Glutamatergic neuron (in vitro differentiated cells): ENCODE data around the gene UCK1. TPM values are rescaled to one million over a fixed set of nuclear protein-coding genes. Genes with fewer than 3 reads are reported as not detected.

Source experiments
- DNase-seq: peaks from one replicate; pipeline ENCODE4 v3.0.0; 2022
- H3K27ac Mint-ChIP-seq: one replicate; pipeline ENCODE4 v1.8.0; 2020; ENCODE audit warnings: mild to moderate bottlenecking, mixed read lengths, inconsistent platforms; ENCODE audit not compliant: unreplicated experiment
- H3K27me3 Mint-ChIP-seq: one replicate; pipeline ENCODE4 v1.8.0; 2020; ENCODE audit warnings: mild to moderate bottlenecking, moderate library complexity, mixed read lengths, inconsistent platforms; ENCODE audit not compliant: unreplicated experiment
- H3K36me3 Mint-ChIP-seq: one replicate; pipeline ENCODE4 v1.8.0; 2020; ENCODE audit warnings: mild to moderate bottlenecking, mixed read lengths, inconsistent platforms; ENCODE audit not compliant: unreplicated experiment
- H3K4me1 Mint-ChIP-seq: one replicate; pipeline ENCODE4 v1.8.0; 2020; ENCODE audit warnings: mild to moderate bottlenecking, low read depth, mixed read lengths, inconsistent platforms; ENCODE audit not compliant: unreplicated experiment
- H3K4me3 Mint-ChIP-seq: one replicate; pipeline ENCODE4 v1.8.0; 2020; ENCODE audit warnings: mild to moderate bottlenecking, mixed read lengths, inconsistent platforms; ENCODE audit not compliant: unreplicated experiment
- H3K9me3 Mint-ChIP-seq: one replicate; pipeline ENCODE4 v1.8.0; 2020; ENCODE audit warnings: mild to moderate bottlenecking, moderate library complexity, mixed read lengths, inconsistent platforms; ENCODE audit not compliant: unreplicated experiment
- total RNA-seq: library from RNA; stranded (reverse); fragmentation: NEBNext Ultra II Directional; extraction: Animal tissue kit (Norgen Biotek cat#: 25700); gene quantifications from one replicate; pipeline ENCODE4 v1.2.1, GENCODE V29; 2021; ENCODE audit not compliant: unreplicated experiment
- TF ChIP-seq, protein P1 (sequence below): fragments of 200-600 bp; sonication (generic); IDR thresholded peaks from one replicate; pipeline ENCODE4 v1.5.0; 2021; ENCODE audit not compliant: partially characterized antibody, unreplicated experiment

Gene UCK1
- total RNA-seq, 1 donor from 2014 or later, result 24.8 TPM

- Mint-ChIP-seq H3K27ac (no peak overlapping the region), H3K4me1 (no peaks in the 10 kb centered on the region), H3K36me3 (peaks cover 12% of the 10 kb centered on the region), H3K9me3 (peaks cover 6% of the 10 kb centered on the region), H3K27me3 (peaks cover 15% of the 10 kb centered on the region), H3K4me3 (no peak overlapping the region)
- TF ChIP-seq, protein P1, sequence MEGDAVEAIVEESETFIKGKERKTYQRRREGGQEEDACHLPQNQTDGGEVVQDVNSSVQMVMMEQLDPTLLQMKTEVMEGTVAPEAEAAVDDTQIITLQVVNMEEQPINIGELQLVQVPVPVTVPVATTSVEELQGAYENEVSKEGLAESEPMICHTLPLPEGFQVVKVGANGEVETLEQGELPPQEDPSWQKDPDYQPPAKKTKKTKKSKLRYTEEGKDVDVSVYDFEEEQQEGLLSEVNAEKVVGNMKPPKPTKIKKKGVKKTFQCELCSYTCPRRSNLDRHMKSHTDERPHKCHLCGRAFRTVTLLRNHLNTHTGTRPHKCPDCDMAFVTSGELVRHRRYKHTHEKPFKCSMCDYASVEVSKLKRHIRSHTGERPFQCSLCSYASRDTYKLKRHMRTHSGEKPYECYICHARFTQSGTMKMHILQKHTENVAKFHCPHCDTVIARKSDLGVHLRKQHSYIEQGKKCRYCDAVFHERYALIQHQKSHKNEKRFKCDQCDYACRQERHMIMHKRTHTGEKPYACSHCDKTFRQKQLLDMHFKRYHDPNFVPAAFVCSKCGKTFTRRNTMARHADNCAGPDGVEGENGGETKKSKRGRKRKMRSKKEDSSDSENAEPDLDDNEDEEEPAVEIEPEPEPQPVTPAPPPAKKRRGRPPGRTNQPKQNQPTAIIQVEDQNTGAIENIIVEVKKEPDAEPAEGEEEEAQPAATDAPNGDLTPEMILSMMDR, result no peak
- no peak for DNase-seq
Observed at GRCh38 chr9:131557855-131558548, 26.9 kb upstream of the UCK1 start.

DNA sequence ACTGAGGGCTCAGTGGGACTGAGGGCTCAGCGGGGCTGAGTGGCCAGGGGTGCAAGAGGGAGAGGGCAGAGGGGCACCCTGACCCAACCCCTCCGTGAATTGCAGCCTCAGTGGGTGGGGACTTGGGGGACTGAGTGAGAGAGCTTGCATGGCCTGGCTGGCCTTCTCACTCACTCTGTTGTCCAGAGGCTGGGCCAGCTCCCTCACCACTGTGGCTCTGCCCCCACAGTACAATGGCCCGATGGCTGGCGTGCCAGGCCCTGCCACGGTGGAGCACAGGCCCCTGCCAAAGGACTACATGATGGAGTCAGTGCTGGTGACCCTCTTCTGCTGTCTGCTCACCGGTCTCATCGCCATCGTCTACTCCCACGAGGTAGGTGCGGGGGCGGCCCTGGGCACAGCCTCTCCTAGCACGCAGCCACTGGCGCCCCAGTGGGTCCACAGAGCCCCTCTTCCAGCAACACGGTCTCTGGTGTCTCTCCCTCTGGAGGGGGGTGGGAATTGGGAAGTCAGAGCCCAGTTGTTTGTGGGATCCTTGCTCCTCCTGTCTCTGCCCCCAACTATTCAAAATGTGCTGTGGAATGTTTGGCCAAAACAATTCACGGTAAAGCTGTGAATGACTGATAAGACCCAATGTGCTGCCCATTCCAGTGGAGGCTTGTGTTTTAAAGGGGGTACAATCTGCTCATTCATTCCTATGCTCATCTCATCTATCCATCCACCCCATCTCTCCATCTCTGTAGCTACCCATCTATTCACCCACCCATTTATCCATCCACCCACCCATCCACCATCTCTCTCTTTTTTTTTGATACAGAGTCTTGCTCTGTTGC is 25.0 kb upstream of the UCK1 start:
- peak overlapping the region; percentile 8 for H3K27ac Mint-ChIP-seq
- peaks cover 16% of the 10 kb centered on the region for H3K36me3 Mint-ChIP-seq
- H3K9me3 Mint-ChIP-seq, result peaks cover 8% of the 10 kb centered on the region
- peaks cover 20% of the 10 kb centered on the region for H3K27me3 Mint-ChIP-seq
- DNase-seq, result no peak
- H3K4me3 Mint-ChIP-seq, result no peak overlapping the region
- no peaks in the 10 kb centered on the region for H3K4me1 Mint-ChIP-seq
- TF ChIP-seq, protein P1, result no peak

GRCh38 chr9:131554843-131555351 is 23.8 kb upstream of the UCK1 start:
- peaks cover 18% of the 10 kb centered on the region for H3K36me3 Mint-ChIP-seq
- H3K27ac Mint-ChIP-seq, result no peak overlapping the region
- peaks cover 10% of the 10 kb centered on the region for H3K9me3 Mint-ChIP-seq
- no peak overlapping the region for H3K4me3 Mint-ChIP-seq
- H3K27me3 Mint-ChIP-seq, result peaks cover 21% of the 10 kb centered on the region
- no peaks in the 10 kb centered on the region for H3K4me1 Mint-ChIP-seq
- TF ChIP-seq, protein P1, result no peak
- no peak for DNase-seq

GRCh38 chr9:131554087-131554842 is 23.2 kb upstream of the UCK1 start:
- Mint-ChIP-seq H3K4me1 (no peaks in the 10 kb centered on the region), H3K9me3 (peaks cover 12% of the 10 kb centered on the region), H3K27me3 (peaks cover 23% of the 10 kb centered on the region), H3K4me3 (no peak overlapping the region), H3K27ac (no peak overlapping the region), H3K36me3 (peaks cover 24% of the 10 kb centered on the region)
- TF ChIP-seq, protein P1, result no peak
- no peak for DNase-seq
